Liver (tissue), 9 donors: Measurements from ENCODE around the gene SUCO. TPM values are rescaled to one million over a fixed set of nuclear protein-coding genes. Genes with fewer than 3 reads are reported as not detected.
"Not testable (repeated sequence)": the region's sequence is repeated elsewhere in the genome, so short reads cannot be mapped to it uniquely, and the experiment has no call there.

ENCODE experiments used
- DNase-seq: peaks from one replicate; pipeline ENCODE4 v3.0.0-alpha.2; 2017; ENCODE audit warnings: low spot score
- H3K27ac ChIP-seq, 2 donors: one replicate each; pipeline ENCODE4 v1.7.0; 2013; ENCODE audit warnings: inconsistent platforms in 2 of 2, low read length in 2 of 2, control low read depth in 1 of 2, low read depth in 1 of 2, mild to moderate bottlenecking in 1 of 2
- H3K27me3 ChIP-seq, 4 donors: one replicate each; pipeline versions ENCODE4 v1.6.1 to v1.7.0; 2013; ENCODE audit warnings: low read length in 3 of 4, inconsistent platforms in 1 of 4, mild to moderate bottlenecking in 1 of 4, moderate library complexity in 1 of 4; ENCODE audit not compliant: control insufficient read depth in 4 of 4, insufficient read depth in 4 of 4
- H3K36me3 ChIP-seq, 4 donors: one replicate each; pipeline versions ENCODE4 v1.6.1 to v1.7.0; 2013; ENCODE audit warnings: low read length in 3 of 4, mild to moderate bottlenecking in 3 of 4, low read depth in 1 of 4, moderate library complexity in 1 of 4; ENCODE audit not compliant: control insufficient read depth in 4 of 4, insufficient read depth in 3 of 4
- H3K4me1 ChIP-seq, 4 donors: one replicate each; pipeline versions ENCODE4 v1.6.1 to v1.7.0; 2013; ENCODE audit warnings: low read length in 3 of 4, mild to moderate bottlenecking in 3 of 4, moderate library complexity in 1 of 4; ENCODE audit not compliant: control insufficient read depth in 4 of 4, insufficient read depth in 4 of 4
- H3K4me3 ChIP-seq, 3 donors: one replicate each; pipeline versions ENCODE4 v1.6.1 to v1.7.0; 2013; ENCODE audit warnings: low read length in 3 of 3, control low read depth in 1 of 3, low read depth in 1 of 3, mild to moderate bottlenecking in 1 of 3
- H3K9ac ChIP-seq, 2 donors: one replicate each; pipeline ENCODE4 v1.7.0; 2013; ENCODE audit warnings: low read length in 2 of 2, mild to moderate bottlenecking in 2 of 2, moderate library complexity in 2 of 2, control low read depth in 1 of 2, low read depth in 1 of 2
- H3K9me3 ChIP-seq, 4 donors: one replicate each; pipeline versions ENCODE4 v1.6.1 to v1.7.0; 2013; ENCODE audit warnings: low read length in 3 of 4; ENCODE audit not compliant: control insufficient read depth in 4 of 4
- ATF3 ChIP-seq: IDR thresholded peaks from 2 replicates; pipeline ENCODE4 v1.6.1; 2016; ENCODE audit warnings: antibody characterized with exemption
- CTCF ChIP-seq: fragments of 150-350 bp; IDR thresholded peaks from 2 replicates; pipeline ENCODE4 v1.5.1; 2017; ENCODE audit warnings: improper control_type of control experiment, low read depth, low read length; ENCODE audit not compliant: missing input control
- EGR1 ChIP-seq, 2 donors: IDR thresholded peaks; 2 replicates each; pipeline ENCODE4 v1.6.1; 2016 to 2018; ENCODE audit warnings: antibody characterized with exemption in 2 of 2, low read depth in 2 of 2
- FOXA1 ChIP-seq: IDR thresholded peaks from 2 replicates; pipeline ENCODE4 v1.6.1; 2016; ENCODE audit warnings: antibody characterized with exemption
- FOXA2 ChIP-seq: IDR thresholded peaks from 2 replicates; pipeline ENCODE4 v1.6.1; 2016; ENCODE audit warnings: antibody characterized with exemption
- GABPA ChIP-seq, 2 donors: IDR thresholded peaks in 1 of 2; conservative IDR thresholded peaks in 1 of 2; 2 replicates each; pipeline ENCODE4 v1.6.1; 2016; ENCODE audit warnings: antibody characterized with exemption in 2 of 2, mild to moderate bottlenecking in 1 of 2, moderate library complexity in 1 of 2
- HNF4A ChIP-seq, 2 donors: conservative IDR thresholded peaks; 2 replicates each; pipeline ENCODE4 v1.6.1; 2016; ENCODE audit warnings: antibody characterized with exemption in 2 of 2, mild to moderate bottlenecking in 2 of 2
- HNF4G ChIP-seq: IDR thresholded peaks from 2 replicates; pipeline ENCODE4 v1.6.1; 2016; ENCODE audit warnings: antibody characterized with exemption
- JUND ChIP-seq, 2 donors: IDR thresholded peaks; 2 replicates each; pipeline ENCODE4 v1.6.1; 2016; ENCODE audit warnings: antibody characterized with exemption in 2 of 2
- MAX ChIP-seq: IDR thresholded peaks from 2 replicates; pipeline ENCODE4 v1.6.1; 2016; ENCODE audit warnings: antibody characterized with exemption
- RAD21 ChIP-seq, 2 donors: IDR thresholded peaks; 2 replicates each; pipeline ENCODE4 v1.6.1; 2016; ENCODE audit warnings: antibody characterized with exemption in 2 of 2, mild to moderate bottlenecking in 2 of 2
- REST ChIP-seq: IDR thresholded peaks from 2 replicates; pipeline ENCODE4 v1.6.1; 2016; ENCODE audit warnings: antibody characterized with exemption, mild to moderate bottlenecking
- SP1 ChIP-seq: IDR thresholded peaks from 2 replicates; pipeline ENCODE4 v1.6.1; 2018; ENCODE audit warnings: antibody characterized with exemption, mild to moderate bottlenecking
- ZBTB33 ChIP-seq: IDR thresholded peaks from 2 replicates; pipeline ENCODE4 v1.6.1; 2016; ENCODE audit warnings: antibody characterized with exemption
- WGBS: extraction: QIAGEN DNeasy Blood & Tissue Kit; methylation state at CpG from one replicate; pipeline ENCODE4 v1.1.7; 2013; 5-methylcytosine and 5-hydroxymethylcytosine counted together
- polyA plus RNA-seq, 2 donors: library from polyadenylated mRNA; stranded (reverse) in 1 of 2; unstranded in 1 of 2; fragments of 200-250 nt in 1 of 2; fragments of >200 nt in 1 of 2; fragmentation: Nextera tagmentation in 1 of 2; extraction: Ambion mirVana in 1 of 2; gene quantifications; one replicate each; pipeline versions ENCODE4 v1.2.1 to v1.2.3, GENCODE V29; 2013 to 2015
- total RNA-seq, 2 donors: library from RNA; depleted of rRNA; stranded (reverse); fragments of >200 nt; gene quantifications; one replicate each; pipeline ENCODE4 v1.2.3, GENCODE V29; 2014
- donor health status: healthy.
- donor health status: healthy.
- donor health status: healthy.
- donor health status: healthy.
- donor health status: healthy.

SUCO gene
- total and polyA plus RNA-seq, 4 donors, result 2.8 to 38.1 (median 8.5) TPM

GRCh38 chr1:172596782-172597181 lies 63.8 kb downstream of the SUCO start:
- H3K36me3 ChIP-seq, result peaks cover 0 to 16% (median 6%) of the 10 kb centered on the region in 4 donors
- not testable (repeated sequence) for H3K4me1 ChIP-seq, DNase-seq, H3K4me3 ChIP-seq, H3K9ac ChIP-seq, H3K27ac ChIP-seq, H3K9me3 ChIP-seq, H3K27me3 ChIP-seq
- 92% methylated on average over 10 of the region's 10 CpGs for WGBS

GRCh38 chr1:172599912-172600311 lies 67.0 kb downstream of the SUCO start:
- no peaks in the 10 kb centered on the region for H3K9me3 ChIP-seq
- no peak overlapping the region for H3K4me3 ChIP-seq
- H3K9ac ChIP-seq, result no peak overlapping the region
- H3K27ac ChIP-seq, result no peak overlapping the region
- H3K4me1 ChIP-seq, result no peaks in the 10 kb centered on the region
- no peak for DNase-seq
- 98% methylated on average over 3 of the region's 3 CpGs for WGBS
- peaks cover 3 to 21% (median 11%) of the 10 kb centered on the region in 4 donors for H3K36me3 ChIP-seq
- H3K27me3 ChIP-seq, result no peaks in the 10 kb centered on the region
- TF ChIP-seq FOXA1 (no peak), ZBTB33 (no peak), SP1 (no peak), MAX (no peak), EGR1 (IDR thresholded peaks at IDR 0.05; ENCODE audit: low read depth in 2 of 2) (no peak), HNF4G (no peak), ATF3 (no peak), FOXA2 (no peak), JUND (IDR thresholded peaks at IDR 0.05) (no peak), GABPA (IDR thresholded peaks at IDR 0.05 in 1 of 2, conservative IDR thresholded peaks at IDR 0.05 in 1 of 2) (no peak), REST (no peak), HNF4A (conservative IDR thresholded peaks at IDR 0.05) (no peak), RAD21 (IDR thresholded peaks at IDR 0.05) (no peak), CTCF (no peak)
